Endodermal cell (in vitro differentiated cells): ENCODE data around the gene KIAA0825. TPM values are rescaled to one million over a fixed set of nuclear protein-coding genes. Genes with fewer than 3 reads are reported as not detected.

Experiments
- DNase-seq: peaks from one replicate; pipeline ENCODE4 v3.0.0-alpha.2; 2017
- H3K27ac ChIP-seq: 2 replicates; pipeline ENCODE4 v1.5.1; 2013; ENCODE audit warnings: mild to moderate bottlenecking, low read depth, low read length, moderate library complexity
- H3K27me3 ChIP-seq: 2 replicates; pipeline ENCODE4 v1.6.1; 2013; ENCODE audit warnings: mild to moderate bottlenecking, low read length, moderate library complexity; ENCODE audit not compliant: insufficient read depth, control insufficient read depth, poor library complexity, severe bottlenecking
- H3K36me3 ChIP-seq: 2 replicates; pipeline ENCODE4 v1.7.0; 2013; ENCODE audit warnings: mild to moderate bottlenecking, low read length, moderate library complexity; ENCODE audit not compliant: control insufficient read depth, insufficient read depth
- H3K4me1 ChIP-seq: one replicate; pipeline ENCODE4 v1.7.0; 2013; ENCODE audit warnings: low read length; ENCODE audit not compliant: control insufficient read depth, insufficient read depth
- H3K4me3 ChIP-seq: 2 replicates; pipeline ENCODE4 v1.5.1; 2013; ENCODE audit warnings: mild to moderate bottlenecking, low read length, moderate library complexity
- H3K9ac ChIP-seq: 2 replicates; pipeline ENCODE4 v1.6.1; 2013; ENCODE audit warnings: mild to moderate bottlenecking, low read length, moderate library complexity; ENCODE audit not compliant: poor library complexity, severe bottlenecking; ENCODE audit errors: extremely low read depth
- H3K9me3 ChIP-seq: 2 replicates; pipeline ENCODE4 v1.6.1; 2013; ENCODE audit warnings: mild to moderate bottlenecking, low read length, moderate library complexity; ENCODE audit not compliant: control insufficient read depth
- H3K27ac Mint-ChIP-seq: 2 replicates; pipeline ENCODE4 v1.8.0; 2020; ENCODE audit warnings: mixed read lengths
- H3K27me3 Mint-ChIP-seq: 2 replicates; pipeline ENCODE4 v1.8.0; 2021; ENCODE audit warnings: mild to moderate bottlenecking, mixed read lengths; ENCODE audit not compliant: insufficient read depth
- H3K36me3 Mint-ChIP-seq: 2 replicates; pipeline ENCODE4 v1.8.0; 2020; ENCODE audit warnings: low read depth, mixed read lengths
- H3K4me1 Mint-ChIP-seq: 2 replicates; pipeline ENCODE4 v1.8.0; 2020; ENCODE audit warnings: mixed read lengths
- H3K4me3 Mint-ChIP-seq: 2 replicates; pipeline ENCODE4 v1.8.0; 2020; ENCODE audit warnings: mild to moderate bottlenecking, moderate library complexity, mixed read lengths
- H3K9me3 Mint-ChIP-seq: 2 replicates; pipeline ENCODE4 v1.8.0; 2020; ENCODE audit warnings: mild to moderate bottlenecking, mixed read lengths
- WGBS, 2 experiments: methylation state at CpG; one replicate each; pipeline versions ENCODE4 v1.1.5 to v1.1.7; 2013; ENCODE audit warnings: missing lambda C conversion rate in 2 of 2, mixed read lengths in 1 of 2; ENCODE audit not compliant: insufficient coverage in 1 of 2, insufficient read length in 1 of 2; 5-methylcytosine and 5-hydroxymethylcytosine counted together
- total RNA-seq, 2 donors: library from RNA; stranded (reverse); fragmentation: NEBNext Ultra II Directional in 1 of 2; extraction: Animal tissue kit (Norgen Biotek cat#: 25700) in 1 of 2; gene quantifications; 2 replicates in 1 of 2; 3 replicates in 1 of 2; pipeline ENCODE4 v1.2.1, GENCODE V29; 2021
- TF ChIP-seq, protein P1 (sequence below): fragments of 200-600 bp; sonication (generic); conservative IDR thresholded peaks from 2 replicates; pipeline ENCODE4 v1.5.0; 2021; ENCODE audit warnings: antibody characterized with exemption, mild to moderate bottlenecking

KIAA0825 gene
- total RNA-seq, 2 donors from 2014 or later = 2.6 to 3.1 TPM

DNA sequence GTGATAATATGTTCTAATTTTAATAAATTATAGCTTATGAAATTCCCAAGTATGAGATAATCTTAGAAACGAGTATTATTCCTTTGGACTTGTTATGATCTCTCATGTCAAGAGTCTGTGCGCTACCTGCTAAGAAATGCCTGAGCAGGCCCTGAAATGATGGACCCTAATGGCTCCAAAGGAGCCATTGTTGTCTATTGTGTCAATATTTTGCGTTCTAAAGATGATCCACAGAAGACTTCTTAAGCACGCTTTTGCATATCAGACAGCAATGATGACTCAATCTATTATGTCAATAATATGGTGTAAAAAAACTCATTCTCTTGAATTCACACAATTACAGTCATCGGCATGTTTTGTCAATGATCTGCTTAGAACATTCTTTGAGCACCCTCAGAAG, 306.1 kb downstream of the KIAA0825 start:
- no peaks in the 10 kb centered on the region for H3K27me3 Mint-ChIP-seq

DNA sequence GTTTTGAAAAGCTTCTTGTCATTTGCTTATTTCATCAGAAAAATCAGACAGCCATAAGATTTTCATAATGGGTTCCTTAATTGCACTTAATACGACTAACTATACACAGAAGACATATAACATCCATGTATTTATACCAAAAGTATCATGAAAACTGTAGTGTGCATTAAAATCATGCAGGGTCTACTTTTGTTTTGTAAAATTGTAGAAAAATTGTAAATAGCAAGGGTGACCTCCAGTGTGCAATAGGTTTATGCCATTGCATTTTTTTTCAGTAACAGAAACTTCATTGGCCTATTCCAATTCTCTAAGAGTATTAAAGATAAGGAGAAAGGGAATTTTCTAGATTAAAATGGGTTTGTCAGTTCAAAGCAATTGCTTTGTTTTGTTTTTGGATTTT, 307.6 kb downstream of the KIAA0825 start:
- no peaks in the 10 kb centered on the region for H3K9me3 Mint-ChIP-seq
- Histone ChIP-seq H3K27ac (no peak overlapping the region), H3K9ac (no peak overlapping the region), H3K36me3 (no peaks in the 10 kb centered on the region), H3K4me1 (no peaks in the 10 kb centered on the region), H3K9me3 (no peaks in the 10 kb centered on the region), H3K4me3 (no peak overlapping the region), H3K27me3 (no peaks in the 10 kb centered on the region)
- no peaks in the 10 kb centered on the region for H3K36me3 Mint-ChIP-seq
- DNase-seq = no peak
- H3K4me3 Mint-ChIP-seq = no peak overlapping the region
- H3K4me1 Mint-ChIP-seq = peaks cover 33% of the 10 kb centered on the region
- WGBS, 2 experiments = 100% methylated on average over 1 of the region's 1 CpG; no CpG with 5 or more reads in 1 of the 2 experiments
- H3K27me3 Mint-ChIP-seq = no peaks in the 10 kb centered on the region
- H3K27ac Mint-ChIP-seq = no peak overlapping the region
- TF ChIP-seq, protein P1, sequence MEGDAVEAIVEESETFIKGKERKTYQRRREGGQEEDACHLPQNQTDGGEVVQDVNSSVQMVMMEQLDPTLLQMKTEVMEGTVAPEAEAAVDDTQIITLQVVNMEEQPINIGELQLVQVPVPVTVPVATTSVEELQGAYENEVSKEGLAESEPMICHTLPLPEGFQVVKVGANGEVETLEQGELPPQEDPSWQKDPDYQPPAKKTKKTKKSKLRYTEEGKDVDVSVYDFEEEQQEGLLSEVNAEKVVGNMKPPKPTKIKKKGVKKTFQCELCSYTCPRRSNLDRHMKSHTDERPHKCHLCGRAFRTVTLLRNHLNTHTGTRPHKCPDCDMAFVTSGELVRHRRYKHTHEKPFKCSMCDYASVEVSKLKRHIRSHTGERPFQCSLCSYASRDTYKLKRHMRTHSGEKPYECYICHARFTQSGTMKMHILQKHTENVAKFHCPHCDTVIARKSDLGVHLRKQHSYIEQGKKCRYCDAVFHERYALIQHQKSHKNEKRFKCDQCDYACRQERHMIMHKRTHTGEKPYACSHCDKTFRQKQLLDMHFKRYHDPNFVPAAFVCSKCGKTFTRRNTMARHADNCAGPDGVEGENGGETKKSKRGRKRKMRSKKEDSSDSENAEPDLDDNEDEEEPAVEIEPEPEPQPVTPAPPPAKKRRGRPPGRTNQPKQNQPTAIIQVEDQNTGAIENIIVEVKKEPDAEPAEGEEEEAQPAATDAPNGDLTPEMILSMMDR = no peak

More for the DNA sequence above, 306.1 kb downstream of the KIAA0825 start:
- H3K4me1 ChIP-seq = no peaks in the 10 kb centered on the region
- H3K9me3 Mint-ChIP-seq = no peaks in the 10 kb centered on the region
- no peak overlapping the region for H3K27ac ChIP-seq
- H3K4me1 Mint-ChIP-seq = peaks cover 40% of the 10 kb centered on the region
- H3K27me3 ChIP-seq = no peaks in the 10 kb centered on the region
- WGBS, 2 experiments = 97 to 100% methylated on average over 1 to 5 of the region's 5 CpGs
- no peaks in the 10 kb centered on the region for H3K9me3 ChIP-seq
- TF ChIP-seq, protein P1 = no peak
- H3K36me3 ChIP-seq = no peaks in the 10 kb centered on the region
- no peak overlapping the region for H3K27ac Mint-ChIP-seq
- no peak overlapping the region for H3K9ac ChIP-seq
- DNase-seq = no peak
- no peak overlapping the region for H3K4me3 ChIP-seq
- H3K36me3 Mint-ChIP-seq = no peaks in the 10 kb centered on the region
- H3K4me3 Mint-ChIP-seq = no peak overlapping the region

DNA sequence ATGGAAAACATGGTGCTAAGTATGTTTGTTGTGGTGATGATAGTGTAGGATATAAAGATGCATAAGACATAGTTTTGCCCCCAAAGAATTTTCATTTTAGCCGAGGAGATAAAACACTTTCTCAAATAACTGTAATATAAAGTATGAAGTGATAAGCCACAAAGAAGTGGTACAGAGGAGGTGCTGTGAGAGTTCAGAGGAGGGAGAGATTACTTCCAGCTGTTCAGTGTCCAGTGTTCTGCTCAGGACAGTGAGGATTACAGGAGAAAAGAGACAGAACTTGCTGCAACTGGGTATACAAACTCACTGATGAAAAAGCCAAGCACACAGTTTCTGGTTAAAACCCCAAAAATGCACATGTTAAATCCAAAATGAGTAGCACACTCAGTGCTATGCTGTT, 309.3 kb downstream of the KIAA0825 start:
- Histone ChIP-seq H3K4me3 (no peak overlapping the region), H3K27ac (no peak overlapping the region), H3K36me3 (no peaks in the 10 kb centered on the region), H3K4me1 (no peaks in the 10 kb centered on the region), H3K9me3 (no peaks in the 10 kb centered on the region), H3K27me3 (no peaks in the 10 kb centered on the region), H3K9ac (no peak overlapping the region)
- no peaks in the 10 kb centered on the region for H3K27me3 Mint-ChIP-seq
- no peak overlapping the region for H3K27ac Mint-ChIP-seq
- H3K9me3 Mint-ChIP-seq = no peaks in the 10 kb centered on the region
- H3K36me3 Mint-ChIP-seq = no peaks in the 10 kb centered on the region
- TF ChIP-seq, protein P1 = no peak
- no CpG with 5 or more reads among the region's 1 CpG for WGBS, 2 experiments
- H3K4me1 Mint-ChIP-seq = peaks cover 27% of the 10 kb centered on the region
- no peak for DNase-seq
- no peak overlapping the region for H3K4me3 Mint-ChIP-seq
